Left forelimb (tissue), 1 donor: ENCODE results near the gene CDK6.

Experiments
- DNase-seq: peaks from one replicate; pipeline ENCODE4 v3.0.0-alpha.2; 2018; ENCODE audit warnings: low spot score

The CDK6 gene

DNA sequence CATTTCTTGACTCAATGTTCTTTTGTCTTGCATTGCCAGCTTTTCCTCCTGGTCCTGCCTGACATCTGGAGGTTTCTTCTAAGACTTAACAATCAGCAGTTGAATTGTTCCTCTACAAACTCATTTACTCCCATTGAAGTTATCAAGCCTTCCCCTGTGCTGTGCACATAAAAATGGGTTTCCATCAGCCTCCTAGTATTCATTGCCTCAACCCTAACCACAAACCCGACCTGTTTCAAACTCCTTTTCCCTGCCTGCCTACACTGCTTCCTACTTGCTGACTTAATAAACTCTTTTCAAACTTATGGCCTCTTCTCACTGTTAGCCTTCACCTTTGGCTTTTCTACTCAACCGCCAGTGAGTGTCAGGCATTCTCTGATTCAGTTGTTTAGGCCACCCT lies 9.4 kb upstream of the CDK6 start:
- DNase-seq: no peak

DNA sequence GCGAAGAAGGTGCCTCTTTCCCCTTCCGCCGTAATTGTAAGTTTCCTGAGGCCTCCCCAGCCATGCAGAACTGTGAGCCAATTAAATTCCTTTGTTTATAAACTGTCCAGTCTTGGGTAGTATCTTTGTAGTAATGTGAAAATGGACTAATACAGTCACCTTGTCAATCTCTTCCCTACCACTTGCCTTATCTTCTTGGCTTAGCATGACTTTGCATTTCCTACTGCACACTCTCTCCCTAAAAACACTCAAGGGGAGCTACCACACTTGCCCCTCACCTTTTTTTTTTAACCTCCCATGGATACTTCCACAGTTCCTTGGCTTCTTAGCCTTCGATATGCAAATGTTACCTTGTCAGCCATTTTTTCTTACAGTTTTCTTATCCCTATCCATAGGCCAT lies 7.4 kb upstream of the CDK6 start:
- no peak for DNase-seq

DNA sequence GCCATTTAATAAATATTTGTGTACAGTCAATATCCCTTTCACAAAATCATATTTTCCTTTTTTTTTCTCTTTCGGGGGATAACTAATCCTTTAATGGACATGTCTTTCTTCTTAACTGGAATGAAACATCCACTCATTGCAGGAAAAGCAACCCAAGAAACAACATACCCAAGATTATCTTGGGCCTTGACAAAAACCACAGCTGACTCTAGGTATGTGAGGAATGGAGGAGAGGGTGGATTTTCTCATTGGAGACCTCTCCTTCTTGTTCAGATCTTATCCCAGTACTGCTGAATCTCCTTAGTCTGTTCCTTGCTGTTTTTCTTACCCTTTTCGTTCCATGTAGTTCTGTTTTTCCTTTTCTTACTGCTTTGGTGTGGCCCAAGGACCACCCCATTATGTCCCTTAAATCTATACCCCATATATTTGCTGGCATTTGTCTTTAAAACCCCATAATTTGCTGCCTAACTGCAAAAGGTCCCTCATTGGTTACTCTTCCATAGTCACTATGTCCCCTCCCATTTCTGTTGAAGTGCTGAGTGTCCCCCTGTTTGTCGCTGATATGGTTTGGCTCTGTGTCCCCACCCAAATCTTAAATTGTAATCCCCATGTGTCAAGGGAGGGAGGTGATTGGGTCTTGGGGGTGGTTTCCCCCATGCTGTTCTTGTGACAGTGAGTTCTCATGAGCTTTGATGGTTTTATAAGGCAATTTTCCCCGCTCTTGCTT lies 6.8 kb upstream of the CDK6 start:
- DNase-seq: no peak

- no peak for DNase-seq
These were observed 4.8 kb upstream of the CDK6 start for GRCh38 chr7:92841192-92841591.

GRCh38 chr7:92840316-92840715 lies 3.9 kb upstream of the CDK6 start:
- DNase-seq: no peak

- no peak for DNase-seq
These were observed 3.5 kb upstream of the CDK6 start for GRCh38 chr7:92839901-92840300.

DNA sequence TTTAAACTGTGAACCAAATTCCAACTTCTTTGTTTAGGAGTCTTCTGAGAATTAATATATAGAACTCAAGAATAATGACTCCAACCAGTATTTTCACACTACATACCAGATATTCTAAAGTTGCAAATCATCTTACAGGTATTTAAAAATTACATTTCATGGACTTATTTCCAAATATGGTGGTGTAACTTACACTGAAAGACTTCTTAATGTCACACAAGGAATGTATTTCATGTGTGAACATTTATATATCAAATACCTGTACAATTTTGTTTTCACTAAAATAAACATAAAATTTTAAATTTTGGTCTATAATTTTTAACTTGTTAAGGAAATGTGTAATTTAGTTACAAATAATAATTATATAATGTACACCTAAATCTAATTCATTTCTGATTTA lies 2.6 kb upstream of the CDK6 start:
- DNase-seq: no peak

- DNase-seq: no peak
These were observed 802 bp upstream of the CDK6 start for GRCh38 chr7:92837000-92837749.

DNA sequence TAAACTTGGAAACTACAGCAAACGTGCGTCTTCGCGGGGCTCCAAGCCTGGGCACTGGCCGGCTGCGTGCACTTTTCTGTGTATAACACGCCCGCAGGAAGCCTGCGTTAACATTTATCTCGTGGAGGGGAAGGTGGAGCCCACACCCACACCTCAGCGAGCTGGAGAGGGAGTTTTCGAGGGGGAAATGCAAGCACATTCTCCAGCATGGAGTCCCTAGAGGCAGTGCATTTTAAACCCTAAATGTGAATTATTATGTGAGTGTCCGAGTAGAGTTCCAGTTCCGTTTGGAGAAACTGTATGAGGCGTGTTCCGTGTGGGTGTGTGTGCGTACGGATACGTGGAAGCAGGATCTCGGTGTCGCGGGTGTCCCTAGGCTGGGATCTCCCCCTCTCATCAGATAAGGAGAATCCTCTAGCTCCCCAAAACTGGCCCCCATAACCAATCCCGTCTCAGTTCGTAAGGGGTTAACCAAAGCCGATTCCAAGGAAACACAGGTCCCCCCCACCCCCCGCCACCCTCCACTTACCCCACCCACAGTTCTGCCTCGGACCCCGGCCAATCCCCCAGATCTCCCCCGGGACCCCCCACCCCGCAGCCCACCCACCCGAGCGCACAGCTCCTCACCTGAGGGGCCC lies 403 bp downstream of the CDK6 start:
- DNase-seq: peak; percentile 63

DNA sequence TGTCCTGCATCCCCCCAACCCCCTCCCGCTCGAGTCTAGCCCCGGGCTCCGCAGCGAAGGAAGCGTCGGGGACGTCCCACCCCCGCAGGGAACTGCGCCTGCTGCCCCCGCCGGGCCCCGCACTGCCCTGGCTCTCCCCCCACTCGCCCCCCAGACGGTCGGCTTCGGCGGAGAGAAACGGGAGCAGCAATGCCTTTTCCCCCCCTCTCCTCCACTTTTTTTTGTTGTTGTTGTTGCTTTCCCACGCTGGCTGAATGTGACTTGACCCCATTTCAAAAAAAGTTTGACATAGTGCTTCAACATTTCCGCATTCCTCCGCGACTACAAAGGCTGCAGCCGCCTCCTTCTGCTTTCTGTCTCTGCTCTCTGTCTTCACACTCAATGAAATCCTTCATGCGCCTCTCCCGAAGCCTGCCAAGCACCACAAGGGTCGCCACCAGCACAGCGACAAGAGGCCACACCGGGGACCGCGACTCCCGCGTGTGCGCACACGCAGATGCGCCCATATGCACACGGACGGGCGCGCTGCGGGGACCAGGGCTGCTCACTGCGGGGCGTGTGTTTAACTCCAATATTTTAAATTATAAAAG lies 1.0 kb downstream of the CDK6 start:
- peak; percentile 66 for DNase-seq

GRCh38 chr7:92834507-92835260 lies 1.7 kb downstream of the CDK6 start:
- DNase-seq: peak; percentile 77

GRCh38 chr7:92833766-92834506 lies 2.4 kb downstream of the CDK6 start:
- peak; percentile 90 for DNase-seq

- DNase-seq: peak; percentile 87
These were observed 3.2 kb downstream of the CDK6 start for GRCh38 chr7:92833024-92833765.

- no peak for DNase-seq
These were observed 3.8 kb downstream of the CDK6 start for GRCh38 chr7:92832534-92833023.

- no peak for DNase-seq
These were observed 4.4 kb downstream of the CDK6 start for GRCh38 chr7:92831716-92832533.

GRCh38 chr7:92830532-92831110 lies 5.8 kb downstream of the CDK6 start:
- no peak for DNase-seq

DNA sequence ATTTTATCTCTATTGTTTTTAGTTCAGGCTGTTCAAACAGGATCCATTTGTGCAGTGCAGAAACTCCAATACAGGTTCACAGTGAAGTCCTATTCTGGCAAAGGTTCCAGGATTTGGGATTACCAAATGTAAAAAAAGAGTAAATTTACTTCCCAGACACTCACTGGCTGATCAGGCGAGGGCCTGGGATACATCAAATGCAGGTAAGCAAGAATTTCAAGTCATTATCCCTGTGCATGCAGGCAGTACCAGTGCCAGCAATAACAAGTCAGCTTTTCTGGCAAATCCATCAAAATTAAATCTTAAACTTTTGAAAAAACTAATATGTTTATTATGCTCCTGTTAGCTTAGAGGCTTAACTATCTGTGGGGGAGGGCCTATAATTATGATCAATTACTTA lies 6.3 kb downstream of the CDK6 start:
- DNase-seq: no peak

- DNase-seq: no peak
These were observed 8.8 kb downstream of the CDK6 start for GRCh38 chr7:92827464-92828120.
